Bronchial epithelial cell (primary cell): Measurements from ENCODE around the gene ALPK3. TPM values are rescaled to one million over a fixed set of nuclear protein-coding genes. Genes with fewer than 3 reads are reported as not detected.

ENCODE experiments used
- DNase-seq: peaks from one replicate; pipeline ENCODE4 v3.0.0-alpha.2; 2010; ENCODE audit warnings: low read depth
- FAIRE-seq: peaks from 2 replicates; lab custom pipeline; 2011; peaks lifted over from hg19 to GRCh38; lab: Jason Lieb, UNC
- H3K27me3 ChIP-seq: 2 replicates; pipeline ENCODE4 v1.5.1; 2011; ENCODE audit warnings: low read length; ENCODE audit not compliant: control insufficient read depth, insufficient read depth
- H3K36me3 ChIP-seq: 2 replicates; pipeline ENCODE4 v1.5.1; 2011; ENCODE audit warnings: low read length; ENCODE audit not compliant: control insufficient read depth, insufficient read depth
- H3K4me3 ChIP-seq: 2 replicates; pipeline ENCODE4 v1.5.1; 2011; ENCODE audit warnings: mild to moderate bottlenecking, low read depth, low read length, control low read depth
- CTCF ChIP-seq: IDR thresholded peaks from 2 replicates; pipeline ENCODE4 v1.5.1; 2011; ENCODE audit warnings: mild to moderate bottlenecking, moderate library complexity, low read length, control low read depth, inconsistent platforms; ENCODE audit not compliant: insufficient read depth, severe bottlenecking
- total RNA-seq: library from RNA; depleted of rRNA; stranded (reverse); fragments of >200 nt; gene quantifications from 2 replicates; pipeline ENCODE4 v1.2.1, GENCODE V29; 2014

ALPK3 gene
- total RNA-seq, 1 donor from 2014 or later = 0.26 TPM

GRCh38 chr15:84810073-84810840 is 6.9 kb upstream of the ALPK3 start:
- Histone ChIP-seq H3K27me3 (no peaks in the 10 kb centered on the region), H3K36me3 (no peaks in the 10 kb centered on the region), H3K4me3 (no peak overlapping the region)
- TF ChIP-seq CTCF = no peak
- FAIRE-seq = no peak
- DNase-seq = peak; percentile 26

GRCh38 chr15:84811151-84811550 is 6.0 kb upstream of the ALPK3 start:
- no peaks in the 10 kb centered on the region for H3K36me3 ChIP-seq
- no peak overlapping the region for H3K4me3 ChIP-seq
- FAIRE-seq = no peak
- no peak for DNase-seq
- TF ChIP-seq CTCF = no peak
- no peaks in the 10 kb centered on the region for H3K27me3 ChIP-seq

- DNase-seq = no peak
- no peaks in the 10 kb centered on the region for H3K27me3 ChIP-seq
- TF ChIP-seq CTCF = no peak
- no peak overlapping the region for H3K4me3 ChIP-seq
- no peaks in the 10 kb centered on the region for H3K36me3 ChIP-seq
- no peak for FAIRE-seq
These were observed 5.3 kb upstream of the ALPK3 start for GRCh38 chr15:84811828-84812227.

- no peaks in the 10 kb centered on the region for H3K36me3 ChIP-seq
These were observed 4.3 kb upstream of the ALPK3 start for GRCh38 chr15:84812842-84813241.

GRCh38 chr15:84813435-84813834 is 3.7 kb upstream of the ALPK3 start:
- no peak for TF ChIP-seq CTCF
- Histone ChIP-seq H3K36me3 (no peaks in the 10 kb centered on the region), H3K27me3 (no peaks in the 10 kb centered on the region), H3K4me3 (no peak overlapping the region)
- no peak for FAIRE-seq
- DNase-seq = no peak

More at GRCh38 chr15:84812842-84813241, 4.3 kb upstream of the ALPK3 start:
- Histone ChIP-seq H3K4me3 (no peak overlapping the region), H3K27me3 (no peaks in the 10 kb centered on the region)
- TF ChIP-seq CTCF = no peak
- DNase-seq (peak; percentile 2), FAIRE-seq (peak; percentile 89)

DNA sequence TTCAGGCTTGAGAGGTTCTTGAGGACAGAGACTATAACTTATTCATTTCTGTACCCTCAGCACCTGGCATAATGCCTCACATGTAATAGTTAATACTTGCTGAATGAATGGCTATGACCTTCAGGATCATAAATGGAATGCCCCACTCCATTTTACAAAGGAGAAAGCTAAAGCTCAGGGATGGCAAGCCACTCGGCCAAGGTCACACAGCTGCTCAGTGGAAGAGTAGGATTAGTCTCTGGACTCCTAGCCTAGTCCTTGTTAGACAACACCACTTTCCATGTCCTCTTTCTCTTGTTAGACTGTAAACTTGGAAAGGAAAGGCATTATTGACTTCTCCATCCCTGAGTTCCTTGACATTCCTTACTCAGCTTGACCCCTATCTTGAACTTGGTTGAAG is 3.2 kb upstream of the ALPK3 start:
- FAIRE-seq (no peak), DNase-seq (no peak)
- Histone ChIP-seq H3K36me3 (no peaks in the 10 kb centered on the region), H3K27me3 (no peaks in the 10 kb centered on the region), H3K4me3 (no peak overlapping the region)
- TF ChIP-seq CTCF = no peak
